GM12891 (cell line): ENCODE measurements around the gene ADTRP.

Experiments
- PAX5 ChIP-seq: IDR thresholded peaks from 2 replicates; pipeline ENCODE4 v1.6.1; 2011; ENCODE audit warnings: low read length, moderate library complexity, mild to moderate bottlenecking; ENCODE audit not compliant: insufficient read depth, severe bottlenecking
- POLR2A ChIP-seq: IDR thresholded peaks from 2 replicates; pipeline ENCODE4 v1.6.1; 2011; ENCODE audit warnings: low read depth, low read length, control low read depth
- POLR2AphosphoS5 ChIP-seq: IDR thresholded peaks from 2 replicates; pipeline ENCODE4 v1.6.1; 2011; ENCODE audit warnings: low read depth, low read length, control low read depth
- POU2F2 ChIP-seq: IDR thresholded peaks from 2 replicates; pipeline ENCODE4 v1.6.1; 2011; ENCODE audit warnings: low read depth, mild to moderate bottlenecking, control low read depth, low read length, moderate library complexity
- SPI1 ChIP-seq: IDR thresholded peaks from 2 replicates; pipeline ENCODE4 v1.6.1; 2011; ENCODE audit warnings: low read depth, low read length, control low read depth
- TAF1 ChIP-seq: IDR thresholded peaks from 2 replicates; pipeline ENCODE4 v1.6.1; 2011; ENCODE audit warnings: low read depth, low read length, control low read depth

GRCh38 chr6:11812439-11812838 lies 33.8 kb upstream of the ADTRP start:
- TF ChIP-seq POLR2AphosphoS5 (no peak), SPI1 (no peak), POLR2A (no peak), TAF1 (no peak), PAX5 (no peak), POU2F2 (no peak)
